ENCODE results near the gene CCL20.
"Not testable (repeated sequence)": the region's sequence is repeated elsewhere in the genome, so short reads cannot be mapped to it uniquely, and the experiment has no call there.

The CCL20 gene, protein sequence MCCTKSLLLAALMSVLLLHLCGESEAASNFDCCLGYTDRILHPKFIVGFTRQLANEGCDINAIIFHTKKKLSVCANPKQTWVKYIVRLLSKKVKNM

DNA sequence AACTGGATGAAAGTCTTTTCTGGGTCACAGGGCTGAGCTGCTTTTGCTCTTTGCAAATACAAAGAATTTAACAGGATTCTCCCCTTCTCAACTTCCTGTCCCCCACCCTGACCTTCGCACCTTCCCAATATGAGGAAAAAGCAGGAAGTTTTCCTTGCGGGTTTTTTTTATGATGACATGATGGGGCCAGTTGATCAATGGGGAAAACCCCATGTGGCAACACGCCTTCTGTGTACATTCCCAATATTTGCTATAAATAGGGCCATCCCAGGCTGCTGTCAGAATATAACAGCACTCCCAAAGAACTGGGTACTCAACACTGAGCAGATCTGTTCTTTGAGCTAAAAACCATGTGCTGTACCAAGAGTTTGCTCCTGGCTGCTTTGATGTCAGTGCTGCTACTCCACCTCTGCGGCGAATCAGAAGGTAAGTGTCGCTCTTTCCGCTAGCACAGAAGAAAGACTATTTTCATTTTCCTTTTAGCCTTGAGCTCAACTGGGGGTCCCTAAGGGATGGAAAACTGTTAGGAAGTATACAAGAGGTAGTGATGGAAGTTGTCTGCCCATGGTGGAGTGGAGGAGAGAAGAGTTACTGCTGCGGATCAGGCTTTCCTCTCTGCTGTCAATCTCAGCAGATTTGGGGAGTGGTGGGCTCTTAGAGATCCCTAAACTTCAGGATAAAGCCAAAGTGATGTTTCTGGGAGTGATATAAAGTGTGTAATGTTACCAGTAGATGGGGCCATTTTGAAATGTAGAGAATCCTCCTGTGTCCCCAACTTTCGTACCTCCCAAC, at the start of gene CCL20:
TSS of gene CCL20 (plus strand) at position 281 of the 792 bp plus-strand sequence. CDS start at position 351, 70 bp downstream.
- DNase-seq (ENCODE audit: low read depth in 1 of 2, low spot score in 1 of 2) = no peak

DNA sequence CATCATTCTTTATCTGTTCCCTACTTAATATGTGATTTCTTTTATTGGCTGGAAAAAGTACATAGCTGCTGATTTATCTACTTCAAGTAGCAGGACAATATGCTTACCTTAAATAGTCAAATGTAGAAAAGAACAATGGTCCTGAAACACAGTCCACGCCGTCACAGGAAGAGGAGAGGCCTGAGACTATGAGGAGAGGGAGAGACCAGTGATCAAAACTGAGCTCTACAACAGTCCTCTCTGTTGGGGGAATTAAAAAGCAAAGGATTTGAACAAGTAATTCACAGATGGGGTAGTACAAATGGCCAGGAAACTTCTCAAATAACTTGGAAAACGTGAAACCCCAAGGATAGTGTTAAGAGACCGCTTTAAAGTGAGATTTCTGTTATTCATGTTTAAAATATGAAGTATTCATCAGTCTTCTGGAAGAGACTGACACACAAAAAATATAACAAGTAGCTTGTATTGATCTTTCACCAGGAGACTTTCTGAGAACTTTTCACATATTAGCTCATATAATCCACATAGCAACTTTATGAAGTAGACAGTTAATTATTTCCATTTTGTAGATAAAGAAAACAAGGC, 47.8 kb upstream of the CCL20 start:
- DNase-seq (ENCODE audit: low read depth in 1 of 2, low spot score in 1 of 2) = no peak

DNA sequence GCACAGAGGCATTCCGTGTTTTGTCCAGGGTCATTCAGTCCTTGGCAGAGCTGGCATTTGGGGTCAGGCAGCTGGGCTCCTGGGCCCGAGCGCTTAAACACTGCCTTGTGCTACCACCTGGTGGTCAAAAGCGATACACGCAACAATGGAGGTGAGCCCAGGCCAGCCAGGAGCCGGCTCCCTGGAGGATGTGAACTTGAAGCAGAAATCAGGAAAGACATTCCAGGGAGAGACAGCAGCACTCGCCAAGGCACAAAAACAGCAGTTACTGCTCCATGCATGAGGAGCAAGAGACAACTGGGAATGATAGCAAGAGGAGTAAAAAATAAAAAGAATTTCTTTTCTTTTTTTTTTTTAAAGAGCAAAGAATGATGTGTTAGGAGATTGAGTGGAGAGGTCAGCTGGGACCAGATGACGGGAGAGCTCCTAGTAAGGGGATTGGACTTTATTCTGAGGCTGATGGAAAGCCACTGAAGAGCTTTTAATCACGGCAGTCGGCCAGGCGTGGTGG, 47.2 kb upstream of the CCL20 start:
- DNase-seq (ENCODE audit: low read depth in 1 of 2, low spot score in 1 of 2) = peak; percentile 15 to 41

DNA sequence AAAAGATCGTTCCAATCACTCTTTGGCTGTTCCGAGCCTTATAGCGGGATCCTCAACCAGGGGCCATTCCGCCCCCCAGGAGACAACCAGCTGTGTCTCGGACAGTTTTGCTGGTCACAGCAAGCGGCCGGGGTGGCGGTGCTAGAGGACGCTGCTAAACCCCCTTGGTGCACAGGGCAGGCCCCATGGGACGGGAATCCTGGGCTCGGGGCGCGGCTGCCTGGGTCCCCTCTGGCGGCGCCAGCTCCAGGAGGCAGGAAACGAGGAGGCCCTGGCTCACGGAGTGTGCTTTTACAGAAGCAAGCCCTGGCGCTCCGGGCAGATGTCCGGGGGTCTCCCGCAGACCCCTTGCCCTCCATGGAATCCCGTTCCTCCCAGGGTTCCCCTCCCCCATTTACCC, 45.8 kb upstream of the CCL20 start:
- DNase-seq (ENCODE audit: low read depth in 1 of 2, low spot score in 1 of 2) = no peak

- no peak for DNase-seq (ENCODE audit: low read depth in 1 of 2, low spot score in 1 of 2)
Observed at GRCh38 chr2:227772197-227772661, 41.4 kb upstream of the CCL20 start.

DNA sequence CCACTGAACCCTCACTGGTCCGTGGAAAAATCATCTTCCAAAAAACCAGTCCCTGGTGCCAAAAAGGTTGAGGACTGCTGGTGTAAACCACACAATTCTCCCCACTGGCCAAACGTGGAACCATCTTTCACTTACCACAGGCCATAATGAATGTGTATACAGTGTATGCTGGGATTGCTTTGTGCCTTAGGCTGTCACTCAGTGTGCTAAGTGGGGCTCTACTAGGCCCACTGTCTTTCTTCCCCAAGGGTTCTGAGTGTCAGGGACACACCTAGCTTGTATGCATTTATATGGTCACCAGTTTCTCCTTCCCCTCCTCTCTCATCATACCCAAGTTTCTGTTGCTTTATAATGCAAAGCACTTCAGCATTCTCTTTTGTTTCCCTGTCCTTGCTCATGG, 40.7 kb upstream of the CCL20 start:
- no peak for DNase-seq (ENCODE audit: low read depth in 1 of 2, low spot score in 1 of 2)

- no peak for DNase-seq (ENCODE audit: low read depth in 1 of 2, low spot score in 1 of 2)
Observed at GRCh38 chr2:227774011-227774624, 39.5 kb upstream of the CCL20 start.

GRCh38 chr2:227774895-227775842, 38.5 kb upstream of the CCL20 start:
- no peak for DNase-seq (ENCODE audit: low read depth in 1 of 2, low spot score in 1 of 2)

DNA sequence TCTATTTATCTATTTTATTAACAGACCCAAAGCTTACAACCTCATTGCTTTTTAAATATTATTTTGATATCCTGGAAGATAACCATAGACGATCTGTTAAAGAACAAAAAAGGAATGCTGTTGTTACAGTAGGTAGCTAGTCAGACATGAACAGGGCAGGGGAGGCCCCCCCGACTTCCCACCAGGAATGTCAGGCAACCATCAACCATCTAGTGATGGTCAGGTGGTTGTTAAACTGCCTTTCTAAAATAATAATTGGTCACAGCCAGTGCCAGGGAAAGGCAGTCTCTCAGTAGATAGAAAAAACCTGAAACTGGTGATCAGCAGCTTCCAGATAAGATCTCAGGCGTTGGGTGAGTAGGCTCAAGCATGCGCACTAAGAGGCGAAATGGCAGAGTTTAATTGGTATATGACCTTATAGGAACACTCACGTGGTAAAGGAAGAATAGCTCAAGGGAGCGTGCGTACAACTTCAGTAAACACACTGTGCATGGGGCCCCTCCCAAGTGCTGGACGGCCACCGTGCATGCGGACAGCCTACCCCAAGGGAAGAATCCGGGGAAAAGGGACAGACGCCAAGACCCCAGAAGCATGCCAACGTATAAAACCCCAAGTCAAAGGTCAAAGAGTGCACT, 32.5 kb upstream of the CCL20 start:
- DNase-seq (ENCODE audit: low read depth in 1 of 2, low spot score in 1 of 2) = no peak

DNA sequence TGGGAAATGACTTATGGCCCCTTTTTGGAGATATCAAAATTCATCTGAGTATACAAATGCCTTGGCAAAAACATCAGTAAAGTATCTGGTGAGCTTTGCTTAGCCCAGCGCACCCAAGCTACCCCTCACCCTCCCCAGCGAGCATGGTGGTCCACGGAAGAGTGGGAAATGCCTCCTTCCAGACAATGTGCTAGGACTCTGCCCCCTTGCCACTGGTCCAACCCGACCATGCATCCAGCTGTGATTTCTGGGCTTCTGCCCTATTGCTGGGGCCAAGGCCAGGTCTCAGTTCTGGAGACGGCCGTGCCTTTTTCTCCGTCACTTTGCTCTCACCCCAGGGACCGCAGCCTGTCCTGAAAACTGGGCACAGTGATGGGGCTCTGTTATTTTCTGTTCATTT, 31.8 kb upstream of the CCL20 start:
- no peak for DNase-seq (ENCODE audit: low read depth in 1 of 2, low spot score in 1 of 2)

- no peak for DNase-seq (ENCODE audit: low read depth in 1 of 2, low spot score in 1 of 2)
Observed at GRCh38 chr2:227782804-227783203, 30.8 kb upstream of the CCL20 start.

DNA sequence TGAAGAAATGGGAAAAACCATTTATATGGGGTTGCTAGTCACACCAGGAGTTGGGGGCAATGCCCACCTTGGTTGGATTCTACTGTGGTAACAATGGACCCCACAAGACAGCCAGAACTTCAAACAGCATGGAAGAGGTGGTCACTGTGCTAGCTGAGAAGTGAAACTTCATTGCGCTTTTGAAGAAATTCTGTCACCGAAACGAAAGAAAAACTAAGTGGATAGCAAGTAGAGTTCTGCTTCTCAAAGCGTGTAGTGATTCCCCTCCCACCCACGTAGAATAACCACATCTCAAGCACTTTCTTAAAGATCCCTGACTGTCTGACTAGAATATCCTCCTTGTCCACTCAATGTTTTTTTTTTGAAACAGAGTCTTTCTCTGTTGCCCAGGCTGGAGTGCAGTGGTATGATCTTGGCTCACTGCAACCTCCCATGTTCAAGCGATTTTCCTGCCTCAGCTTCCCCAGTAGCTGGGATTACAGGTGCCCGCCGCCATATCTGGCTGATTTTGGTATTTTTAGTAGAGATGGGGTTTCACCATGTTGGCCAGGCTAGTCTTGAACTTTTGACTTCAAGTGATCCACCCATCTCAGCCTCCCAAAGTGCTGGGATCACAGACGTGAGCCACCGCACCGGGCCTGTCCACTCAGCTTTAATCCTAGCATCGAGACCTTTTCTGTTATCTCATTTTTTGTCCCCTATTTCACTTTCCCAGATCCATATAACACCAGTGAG, 30.1 kb upstream of the CCL20 start:
- DNase-seq (ENCODE audit: low read depth in 1 of 2, low spot score in 1 of 2) = no peak

GRCh38 chr2:227785293-227785692, 28.3 kb upstream of the CCL20 start:
- no peak for DNase-seq (ENCODE audit: low read depth in 1 of 2, low spot score in 1 of 2)

GRCh38 chr2:227788561-227789018, 25.1 kb upstream of the CCL20 start:
- no peak for DNase-seq (ENCODE audit: low read depth in 1 of 2, low spot score in 1 of 2)

DNA sequence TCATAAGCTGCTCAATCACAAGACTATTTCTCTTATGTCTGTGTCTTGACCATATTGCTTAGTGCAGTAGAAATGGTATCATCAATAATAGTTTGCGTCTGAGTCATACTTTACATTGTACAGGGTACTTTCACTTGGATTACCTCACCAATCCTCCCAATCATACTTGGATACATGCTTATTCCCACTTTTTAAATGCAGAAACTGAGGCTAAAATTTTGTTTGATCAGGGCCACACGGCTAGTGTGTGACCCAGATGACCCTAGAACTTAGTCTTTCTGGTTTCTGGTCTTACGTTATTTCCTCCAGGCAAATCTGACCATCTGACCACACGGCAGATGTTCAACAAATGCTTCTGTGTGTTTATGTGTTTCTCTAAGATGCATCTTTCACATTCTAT, 23.8 kb upstream of the CCL20 start:
- DNase-seq (ENCODE audit: low read depth in 1 of 2, low spot score in 1 of 2) = no peak

DNA sequence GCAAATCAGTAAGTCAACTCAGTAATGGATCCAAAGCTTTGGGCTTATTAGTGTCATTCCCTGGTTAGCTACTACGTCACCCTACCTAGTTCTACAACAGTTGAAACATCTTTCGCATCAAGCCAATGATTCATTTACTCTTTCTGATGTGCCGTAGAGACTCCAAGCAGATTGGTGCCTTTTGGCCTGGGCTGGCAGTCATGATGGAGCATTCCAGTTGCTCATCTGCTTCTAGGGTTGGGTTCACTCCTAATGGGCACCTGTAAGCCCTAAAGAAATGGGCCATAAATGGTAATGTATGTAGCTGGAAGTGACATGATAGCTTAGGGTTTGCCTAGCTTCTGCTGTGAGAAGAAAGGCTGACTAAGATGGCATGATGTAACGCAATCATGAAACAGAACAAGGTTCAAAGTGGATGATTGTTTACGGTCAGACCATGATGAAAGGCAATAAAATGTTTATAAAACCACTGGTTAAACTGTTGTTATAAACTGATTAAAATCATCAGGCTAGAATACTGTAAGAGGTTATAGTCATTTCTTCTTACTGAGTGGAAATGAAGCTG, 20.4 kb upstream of the CCL20 start:
- DNase-seq (ENCODE audit: low read depth in 1 of 2, low spot score in 1 of 2) = no peak

GRCh38 chr2:227796045-227796711, 17.5 kb upstream of the CCL20 start:
- DNase-seq (ENCODE audit: low read depth in 1 of 2, low spot score in 1 of 2) = no peak

DNA sequence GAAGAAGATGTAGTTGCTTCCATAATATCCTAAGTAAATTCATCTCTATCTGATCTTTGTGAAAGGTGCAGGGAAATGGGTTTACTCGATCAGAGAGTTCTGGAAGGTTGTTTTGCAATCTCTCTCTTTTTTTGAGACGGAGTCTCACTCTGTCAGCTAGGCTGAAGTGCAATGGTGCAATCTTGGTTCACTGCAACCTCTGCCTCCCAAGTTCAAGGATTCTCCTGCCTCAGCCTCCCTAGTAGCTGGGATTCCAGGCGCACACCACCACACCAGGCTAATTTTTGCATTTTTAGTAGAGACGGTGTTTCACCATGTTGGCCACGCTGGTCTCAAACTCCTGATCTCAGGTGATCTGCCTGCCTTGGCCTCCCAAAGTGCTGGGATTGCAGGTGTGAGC, 16.9 kb upstream of the CCL20 start:
- not testable (repeated sequence) for DNase-seq (ENCODE audit: low read depth in 1 of 2, low spot score in 1 of 2)

GRCh38 chr2:227799202-227799601, 14.4 kb upstream of the CCL20 start:
- no peak for DNase-seq (ENCODE audit: low read depth in 1 of 2, low spot score in 1 of 2)

All from stimulated activated CD4-positive, alpha-beta T cell treated with anti-CD3 and anti-CD28 coated beads, Interleukin-15, amount 100 ng/mL, for 1 hour (primary cell).